Progenitor cell of endocrine pancreas (in vitro differentiated cells): Measurements from ENCODE around the gene SALL1. TPM values are rescaled to one million over a fixed set of nuclear protein-coding genes. Genes with fewer than 3 reads are reported as not detected.
A peak's percentile ranks its signal among the peaks of the same experiment; 100 is the strongest.

ENCODE experiments used
- DNase-seq: peaks from one replicate; pipeline ENCODE4 v3.0.0; 2021; ENCODE audit warnings: low spot score; ENCODE audit not compliant: unreplicated experiment
- H3K27ac Mint-ChIP-seq: 2 replicates; pipeline ENCODE4 v1.8.0; 2021; ENCODE audit warnings: mild to moderate bottlenecking, moderate library complexity, mixed read lengths
- H3K27me3 Mint-ChIP-seq: 2 replicates; pipeline ENCODE4 v1.8.0; 2021; ENCODE audit warnings: mixed read lengths
- H3K36me3 Mint-ChIP-seq: 2 replicates; pipeline ENCODE4 v1.8.0; 2022; ENCODE audit warnings: mixed read lengths; ENCODE audit not compliant: insufficient read depth
- H3K4me1 Mint-ChIP-seq: 2 replicates; pipeline ENCODE4 v1.8.0; 2021; ENCODE audit warnings: low read depth, mixed read lengths
- H3K4me3 Mint-ChIP-seq: 2 replicates; pipeline ENCODE4 v1.8.0; 2021; ENCODE audit warnings: low read depth, mild to moderate bottlenecking, moderate library complexity, mixed read lengths
- H3K9me3 Mint-ChIP-seq: 2 replicates; pipeline ENCODE4 v1.8.0; 2021; ENCODE audit warnings: low read depth, mixed read lengths
- total RNA-seq: library from RNA; stranded (reverse); gene quantifications from 2 replicates; pipeline ENCODE4 v1.2.1, GENCODE V29; 2021
- TF ChIP-seq, protein P1 (sequence below): fragments of 200-600 bp; sonication (generic); IDR thresholded peaks from one replicate; pipeline ENCODE4 v1.5.0; 2021; ENCODE audit warnings: antibody characterized with exemption, mild to moderate bottlenecking; ENCODE audit not compliant: unreplicated experiment

SALL1 gene
- total RNA-seq, 1 donor from 2014 or later, result 11.0 TPM

DNA sequence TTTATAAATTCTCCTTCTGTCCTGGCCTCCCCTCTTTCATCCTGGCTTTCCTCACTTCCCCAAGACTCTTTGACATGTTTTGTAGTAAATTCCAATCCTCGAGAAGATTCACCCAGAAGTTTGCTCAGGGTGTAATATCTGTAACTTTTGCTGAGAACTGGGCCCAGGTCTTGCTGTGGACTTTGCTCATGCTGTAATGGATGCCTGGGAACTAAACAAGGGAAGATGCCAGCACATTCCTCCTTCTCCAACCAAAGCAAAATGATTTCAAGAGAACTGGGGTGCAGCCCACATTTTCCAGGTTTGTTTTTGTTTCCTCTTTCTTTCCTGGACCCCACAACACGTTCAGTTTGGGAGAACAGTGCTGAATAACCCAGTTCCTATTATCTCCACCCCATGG is 6.6 kb upstream of the SALL1 start:
- no peak for DNase-seq
- Mint-ChIP-seq H3K4me3 (no peak overlapping the region), H3K9me3 (peaks cover 3% of the 10 kb centered on the region), H3K4me1 (peaks cover 18% of the 10 kb centered on the region), H3K36me3 (no peaks in the 10 kb centered on the region), H3K27ac (no peak overlapping the region), H3K27me3 (peaks cover 82% of the 10 kb centered on the region)
- TF ChIP-seq, protein P1, sequence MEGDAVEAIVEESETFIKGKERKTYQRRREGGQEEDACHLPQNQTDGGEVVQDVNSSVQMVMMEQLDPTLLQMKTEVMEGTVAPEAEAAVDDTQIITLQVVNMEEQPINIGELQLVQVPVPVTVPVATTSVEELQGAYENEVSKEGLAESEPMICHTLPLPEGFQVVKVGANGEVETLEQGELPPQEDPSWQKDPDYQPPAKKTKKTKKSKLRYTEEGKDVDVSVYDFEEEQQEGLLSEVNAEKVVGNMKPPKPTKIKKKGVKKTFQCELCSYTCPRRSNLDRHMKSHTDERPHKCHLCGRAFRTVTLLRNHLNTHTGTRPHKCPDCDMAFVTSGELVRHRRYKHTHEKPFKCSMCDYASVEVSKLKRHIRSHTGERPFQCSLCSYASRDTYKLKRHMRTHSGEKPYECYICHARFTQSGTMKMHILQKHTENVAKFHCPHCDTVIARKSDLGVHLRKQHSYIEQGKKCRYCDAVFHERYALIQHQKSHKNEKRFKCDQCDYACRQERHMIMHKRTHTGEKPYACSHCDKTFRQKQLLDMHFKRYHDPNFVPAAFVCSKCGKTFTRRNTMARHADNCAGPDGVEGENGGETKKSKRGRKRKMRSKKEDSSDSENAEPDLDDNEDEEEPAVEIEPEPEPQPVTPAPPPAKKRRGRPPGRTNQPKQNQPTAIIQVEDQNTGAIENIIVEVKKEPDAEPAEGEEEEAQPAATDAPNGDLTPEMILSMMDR, result no peak

DNA sequence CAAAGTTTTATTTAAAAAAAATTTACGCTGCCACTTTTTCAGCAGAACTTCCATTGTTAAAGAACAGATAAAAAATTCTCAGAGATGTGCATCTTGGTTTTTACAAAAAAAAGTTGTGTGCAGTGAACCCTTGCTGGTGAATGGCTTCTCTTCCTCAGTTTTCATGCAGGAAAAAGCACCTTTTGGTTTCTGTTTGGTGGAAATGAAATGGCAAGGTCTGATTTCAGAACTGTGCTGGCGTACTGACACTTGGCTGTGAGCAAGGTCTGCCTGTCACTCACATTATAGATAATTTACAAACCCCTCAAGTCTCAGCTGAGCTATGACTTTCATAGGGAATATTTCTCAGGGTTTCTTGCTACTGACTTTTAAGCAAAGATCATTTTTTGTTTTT is 5.7 kb upstream of the SALL1 start:
- Mint-ChIP-seq H3K9me3 (peaks cover 3% of the 10 kb centered on the region), H3K36me3 (no peaks in the 10 kb centered on the region), H3K4me3 (no peak overlapping the region), H3K27me3 (peaks cover 82% of the 10 kb centered on the region), H3K4me1 (peaks cover 18% of the 10 kb centered on the region), H3K27ac (no peak overlapping the region)
- TF ChIP-seq, protein P1, result no peak
- DNase-seq, result no peak

DNA sequence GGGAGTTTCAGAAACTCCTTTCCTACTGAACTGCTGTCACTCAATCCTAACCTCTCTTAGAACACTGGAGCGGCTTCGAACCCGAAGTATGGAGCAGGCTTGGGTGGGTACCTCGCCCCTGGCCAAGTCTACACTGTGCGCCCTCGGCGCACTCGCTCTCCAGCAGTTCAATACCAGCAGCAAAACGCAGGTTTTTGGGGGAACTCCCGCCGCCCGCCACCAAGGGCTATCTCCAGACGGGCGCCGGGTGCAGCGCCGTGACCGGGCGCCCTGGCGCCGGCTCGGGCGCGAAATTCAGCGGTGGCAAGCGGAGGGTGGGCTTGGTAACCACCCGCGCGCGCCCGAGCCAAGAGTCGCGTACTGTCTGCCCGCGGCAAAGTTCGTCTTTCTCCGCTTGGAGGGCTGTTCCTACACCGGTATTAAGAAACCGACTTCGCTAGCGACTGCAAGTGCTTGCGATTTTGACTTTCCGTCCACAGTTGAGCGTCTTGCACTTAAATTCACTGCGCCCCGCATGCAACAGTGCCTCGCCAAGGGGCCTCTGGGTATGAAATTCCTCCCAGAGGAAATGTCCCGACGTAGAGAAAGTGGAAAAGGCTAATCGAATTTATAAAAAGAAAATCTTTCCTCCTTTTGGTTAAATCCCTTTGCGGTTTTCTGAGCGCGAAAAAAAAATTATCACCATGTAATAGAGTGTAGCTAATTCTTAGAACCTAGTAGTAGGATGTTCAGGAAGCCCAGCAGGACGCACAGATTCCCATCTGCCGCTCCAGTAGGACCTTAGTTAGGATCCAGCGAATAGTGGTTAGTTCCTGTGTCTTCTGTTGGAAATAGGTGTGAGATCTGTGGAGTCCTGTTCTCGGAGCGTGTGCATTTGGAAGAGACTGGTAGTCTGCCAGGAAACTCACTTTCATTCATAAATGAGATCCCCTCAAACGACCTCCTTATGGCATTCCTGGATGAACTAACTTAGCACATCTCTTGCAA is 5.0 kb upstream of the SALL1 start:
- Mint-ChIP-seq H3K9me3 (peaks cover 3% of the 10 kb centered on the region), H3K36me3 (no peaks in the 10 kb centered on the region), H3K27me3 (peaks cover 78% of the 10 kb centered on the region), H3K27ac (peak overlapping the region; percentile 83), H3K4me1 (peaks cover 18% of the 10 kb centered on the region), H3K4me3 (peak overlapping the region; percentile 57)
- TF ChIP-seq, protein P1, result no peak
- peak; percentile 19 for DNase-seq

DNA sequence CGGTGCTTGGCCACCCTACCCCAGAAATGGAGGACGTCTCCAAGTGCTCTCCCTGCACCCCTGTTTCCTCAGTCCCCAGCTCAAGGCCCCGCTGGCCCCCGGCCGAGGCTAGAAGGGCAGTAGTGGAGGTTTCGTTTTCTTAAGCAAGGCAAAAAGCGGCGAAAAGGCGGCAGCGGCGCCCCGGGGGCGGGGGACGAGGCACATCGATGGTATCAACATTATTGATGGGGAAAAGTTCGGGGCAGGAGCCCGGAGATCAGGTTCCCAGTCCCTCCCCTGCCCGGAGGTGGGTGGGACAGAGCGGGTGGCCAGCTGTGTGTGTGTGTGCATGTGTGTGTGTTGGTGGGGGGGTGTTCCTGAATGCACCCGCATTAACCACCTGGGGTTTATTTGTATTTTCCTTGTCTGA is 4.1 kb upstream of the SALL1 start:
- no peaks in the 10 kb centered on the region for H3K36me3 Mint-ChIP-seq
- H3K27ac Mint-ChIP-seq, result peak overlapping the region; percentile 83
- TF ChIP-seq, protein P1, result no peak
- peaks cover under 1% of the 10 kb centered on the region for H3K9me3 Mint-ChIP-seq
- peaks cover 73% of the 10 kb centered on the region for H3K27me3 Mint-ChIP-seq
- peaks cover 18% of the 10 kb centered on the region for H3K4me1 Mint-ChIP-seq
- peak overlapping the region; percentile 57 for H3K4me3 Mint-ChIP-seq
- no peak for DNase-seq

DNA sequence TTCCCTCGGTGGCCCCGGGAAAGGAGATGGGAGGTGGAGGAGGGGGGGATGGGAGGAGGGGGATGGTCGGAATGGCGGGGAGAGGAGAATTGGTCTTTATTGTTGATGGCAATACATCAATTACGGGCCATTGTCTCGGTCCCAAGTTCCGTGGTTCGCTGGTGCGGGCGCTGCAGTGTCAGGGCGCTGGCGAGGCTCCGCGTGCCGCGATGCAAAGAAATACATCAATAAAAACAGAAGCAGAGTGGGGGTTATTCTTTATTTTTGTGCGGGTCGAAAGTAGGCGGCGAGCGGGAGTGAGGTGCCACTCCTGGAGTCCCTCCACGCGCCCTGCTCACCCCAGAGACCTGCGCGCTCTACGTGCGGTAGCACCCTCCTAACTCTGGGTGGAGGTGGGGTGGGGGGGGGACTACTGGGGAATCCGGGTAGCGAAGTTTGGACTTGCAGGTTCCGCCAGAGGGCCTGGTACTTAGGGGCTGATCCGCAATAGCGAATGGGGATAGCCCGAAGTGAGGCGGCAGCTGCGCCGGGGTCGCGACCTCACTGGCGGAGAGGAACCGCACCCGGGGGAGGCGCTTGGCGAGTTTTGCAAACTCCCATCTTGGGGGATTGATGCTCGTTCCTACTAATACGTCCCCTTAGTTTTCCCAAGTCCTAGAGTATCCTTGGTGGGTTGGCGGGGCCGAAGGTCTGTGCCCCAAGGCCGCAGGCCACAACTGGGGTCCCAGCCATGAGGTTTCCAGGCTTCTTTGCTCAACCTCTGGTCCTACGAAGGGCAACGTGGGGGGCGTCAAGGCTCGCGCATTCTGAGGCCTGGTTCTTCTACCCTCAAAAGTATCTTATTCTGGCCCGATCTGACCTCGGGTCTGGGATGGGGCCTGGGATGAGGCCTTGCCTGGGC is 3.5 kb upstream of the SALL1 start:
- no peaks in the 10 kb centered on the region for H3K36me3 Mint-ChIP-seq
- TF ChIP-seq, protein P1, result no peak
- no peaks in the 10 kb centered on the region for H3K9me3 Mint-ChIP-seq
- peak overlapping the region; percentile 57 for H3K4me3 Mint-ChIP-seq
- H3K27me3 Mint-ChIP-seq, result peaks cover 67% of the 10 kb centered on the region
- peak overlapping the region; percentile 83 for H3K27ac Mint-ChIP-seq
- no peak for DNase-seq
- H3K4me1 Mint-ChIP-seq, result peaks cover 18% of the 10 kb centered on the region
